ENCODE data around the gene NLRP3.
A peak's percentile ranks its signal among the peaks of the same experiment; 100 is the strongest.

NLRP3 gene

DNA sequence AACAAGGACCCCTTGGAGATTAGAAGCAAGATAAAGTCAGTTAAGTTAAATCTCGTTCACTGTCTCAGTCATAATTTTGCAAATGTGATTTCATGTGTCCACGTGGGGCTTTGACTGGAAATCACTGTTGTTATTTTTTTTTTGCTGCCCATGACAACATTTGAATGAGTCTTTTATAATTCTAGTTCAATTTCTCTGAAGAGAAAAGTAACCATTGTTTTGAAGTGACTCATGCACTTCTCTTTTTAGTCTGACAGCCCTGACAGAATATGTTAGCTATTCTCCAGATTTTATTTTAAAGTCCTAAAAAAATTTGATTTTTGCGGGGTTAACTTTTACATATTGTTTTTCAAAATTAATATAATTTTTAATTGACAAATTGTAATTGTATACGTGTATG lies 30.7 kb upstream of the NLRP3 start:
- DNase-seq (ENCODE audit: low spot score): no peak
- no peak for TF ChIP-seq CTCF (IDR thresholded peaks at IDR 0.05; ENCODE audit: borderline replicate concordance, control extremely low read depth, extremely low read depth, insufficient read depth, missing control alignments)
- in situ Hi-C loops (cut with MboI; ENCODE audit: low sequenced_read_pairs, unreplicated experiment): no loop called here

DNA sequence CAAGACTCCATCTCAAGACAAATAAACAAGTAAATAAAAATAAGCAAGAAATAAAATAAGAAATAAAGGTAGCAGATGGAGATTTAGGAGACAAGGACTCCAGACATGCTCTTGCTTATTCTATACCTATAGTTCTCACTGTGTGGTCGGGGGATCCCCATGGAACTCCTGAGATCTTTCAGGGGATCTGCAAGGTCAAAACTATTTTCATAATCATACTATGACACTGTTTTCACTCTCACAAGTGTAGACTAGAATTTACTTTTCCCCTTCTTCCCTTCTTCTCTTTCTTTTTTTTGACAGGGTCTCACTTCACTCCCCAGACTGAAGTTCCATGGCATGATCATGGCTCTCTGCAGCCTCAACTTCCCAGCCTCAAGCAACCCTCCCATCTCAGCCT lies 29.8 kb upstream of the NLRP3 start:
- TF ChIP-seq CTCF (IDR thresholded peaks at IDR 0.05; ENCODE audit: borderline replicate concordance, control extremely low read depth, extremely low read depth, insufficient read depth, missing control alignments): no peak
- in situ Hi-C loops (cut with MboI; ENCODE audit: low sequenced_read_pairs, unreplicated experiment): no loop called here

DNA sequence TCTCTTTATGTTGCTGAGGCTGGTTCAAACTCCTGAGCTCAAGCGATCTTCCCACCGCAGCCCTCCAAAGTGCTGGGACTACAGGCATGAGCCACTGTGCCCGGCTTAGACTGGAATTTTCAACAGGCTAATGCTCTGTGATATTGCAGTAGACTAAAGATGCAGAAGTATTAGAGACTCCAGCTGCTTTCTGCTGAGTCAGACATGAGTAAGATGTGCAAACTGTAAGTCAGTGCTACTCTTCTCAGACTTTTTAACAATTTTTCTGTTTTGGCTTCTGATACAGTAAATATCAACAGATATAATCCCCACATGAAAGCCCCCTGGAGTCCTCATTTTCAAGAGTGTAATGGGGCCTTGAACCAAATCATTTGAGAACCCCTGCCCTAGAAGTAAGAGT lies 29.3 kb upstream of the NLRP3 start:
- in situ Hi-C loops (cut with MboI; ENCODE audit: low sequenced_read_pairs, unreplicated experiment): no loop called here
- DNase-seq (ENCODE audit: low spot score): no peak
- TF ChIP-seq CTCF (IDR thresholded peaks at IDR 0.05; ENCODE audit: borderline replicate concordance, control extremely low read depth, extremely low read depth, insufficient read depth, missing control alignments): no peak

More for the DNA sequence above, 29.8 kb upstream of the NLRP3 start:
- peak; percentile 36 for DNase-seq (ENCODE audit: low spot score)

DNA sequence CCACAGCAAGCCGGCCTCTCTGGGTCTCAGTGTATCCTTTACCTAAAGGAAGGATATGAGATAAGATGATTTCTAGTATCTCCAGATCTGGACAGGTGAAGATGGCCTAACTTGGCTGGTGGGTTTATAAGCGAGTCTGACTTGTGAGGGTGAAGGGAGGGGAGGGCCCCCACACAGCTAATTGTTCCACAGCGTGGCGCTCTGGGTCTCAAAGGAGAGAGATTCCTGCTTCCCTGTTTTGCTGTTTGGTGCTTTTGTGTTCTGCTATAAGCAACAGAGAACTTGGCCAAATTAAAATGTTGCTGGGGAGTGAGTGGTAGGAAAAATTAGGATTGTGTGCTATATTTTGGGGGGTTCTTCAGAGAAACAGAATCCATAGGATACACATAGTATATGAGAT lies 28.9 kb upstream of the NLRP3 start:
- DNase-seq (ENCODE audit: low spot score): no peak
- TF ChIP-seq CTCF (IDR thresholded peaks at IDR 0.05; ENCODE audit: borderline replicate concordance, control extremely low read depth, extremely low read depth, insufficient read depth, missing control alignments): no peak
- in situ Hi-C loops (cut with MboI; ENCODE audit: low sequenced_read_pairs, unreplicated experiment): no loop called here

DNA sequence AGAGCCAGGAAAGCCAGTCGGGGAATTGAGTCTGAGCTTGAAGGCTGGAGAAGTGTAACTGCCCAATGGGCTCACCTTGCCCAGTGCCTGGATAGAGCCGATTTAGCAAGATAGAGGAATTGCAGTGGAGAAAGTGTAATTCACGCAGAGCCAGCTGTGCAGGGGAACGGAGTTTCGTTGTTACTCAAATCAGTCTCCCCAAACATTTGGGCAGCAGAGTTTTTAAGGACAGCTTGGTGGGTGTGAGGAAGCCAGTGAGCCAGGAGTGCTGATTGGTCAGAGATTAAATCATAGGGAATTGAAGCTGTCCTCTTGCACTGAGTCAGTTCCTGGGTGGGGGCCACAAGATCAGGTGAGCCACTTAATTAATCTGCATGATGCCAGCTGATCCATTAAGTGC lies 28.4 kb upstream of the NLRP3 start:
- in situ Hi-C loops (cut with MboI; ENCODE audit: low sequenced_read_pairs, unreplicated experiment): no loop called here
- TF ChIP-seq CTCF (IDR thresholded peaks at IDR 0.05; ENCODE audit: borderline replicate concordance, control extremely low read depth, extremely low read depth, insufficient read depth, missing control alignments): no peak
- DNase-seq (ENCODE audit: low spot score): no peak

GRCh38 chr1:247390116-247390791 lies 25.7 kb upstream of the NLRP3 start:
- in situ Hi-C loops (cut with MboI; ENCODE audit: low sequenced_read_pairs, unreplicated experiment): no loop called here
- DNase-seq (ENCODE audit: low spot score): peak; percentile 84
- peak; percentile 85 for TF ChIP-seq CTCF (IDR thresholded peaks at IDR 0.05; ENCODE audit: borderline replicate concordance, control extremely low read depth, extremely low read depth, insufficient read depth, missing control alignments)
